Measurements from ENCODE around the gene ZNF165.
"Not testable (repeated sequence)": the region's sequence is repeated elsewhere in the genome, so short reads cannot be mapped to it uniquely, and the experiment has no call there.

The ZNF165 gene

GRCh38 chr6:28080381-28080630 is at the start of gene ZNF165:
ZNF165 (plus strand) TSS chr6:28080568; CDS start chr6:28085481, 4,913 bp downstream.
- in situ Hi-C loops (cut with HindIII; ENCODE audit: low pct_ligation_motif_present, low pct_unique_long_range_greater_than_20kb, low sequenced_read_pairs); DNase-seq: not testable (repeated sequence)

GRCh38 chr6:28053584-28053983 is 26.8 kb upstream of the ZNF165 start:
- in situ Hi-C loops (cut with HindIII; ENCODE audit: low pct_ligation_motif_present, low pct_unique_long_range_greater_than_20kb, low sequenced_read_pairs) = no loop called here
- no peak for DNase-seq

GRCh38 chr6:28060405-28060804 is 20.0 kb upstream of the ZNF165 start:
- in situ Hi-C loops (cut with HindIII; ENCODE audit: low pct_ligation_motif_present, low pct_unique_long_range_greater_than_20kb, low sequenced_read_pairs) = no loop called here
- DNase-seq = no peak

GRCh38 chr6:28064272-28064671 is 16.1 kb upstream of the ZNF165 start:
- in situ Hi-C loops (cut with HindIII; ENCODE audit: low pct_ligation_motif_present, low pct_unique_long_range_greater_than_20kb, low sequenced_read_pairs) = no loop called here
- DNase-seq = no peak

GRCh38 chr6:28068067-28068466 is 12.3 kb upstream of the ZNF165 start:
- in situ Hi-C loops (cut with HindIII; ENCODE audit: low pct_ligation_motif_present, low pct_unique_long_range_greater_than_20kb, low sequenced_read_pairs) = no loop called here

GRCh38 chr6:28070968-28071367 is 9.4 kb upstream of the ZNF165 start:
- in situ Hi-C loops (cut with HindIII; ENCODE audit: low pct_ligation_motif_present, low pct_unique_long_range_greater_than_20kb, low sequenced_read_pairs); DNase-seq: not testable (repeated sequence)

More at GRCh38 chr6:28068067-28068466, 12.3 kb upstream of the ZNF165 start:
- no peak for DNase-seq

GRCh38 chr6:28078050-28078449 is 2.3 kb upstream of the ZNF165 start:
- in situ Hi-C loops (cut with HindIII; ENCODE audit: low pct_ligation_motif_present, low pct_unique_long_range_greater_than_20kb, low sequenced_read_pairs) = no loop called here
- DNase-seq = no peak

- DNase-seq = no peak
- in situ Hi-C loops (cut with HindIII; ENCODE audit: low pct_ligation_motif_present, low pct_unique_long_range_greater_than_20kb, low sequenced_read_pairs) = no loop called here
Observed at GRCh38 chr6:28078836-28079235, 1.5 kb upstream of the ZNF165 start.

GRCh38 chr6:28080631-28081485 is 490 bp downstream of the ZNF165 start:
- DNase-seq = peak; percentile 93
- in situ Hi-C loops (cut with HindIII; ENCODE audit: low pct_ligation_motif_present, low pct_unique_long_range_greater_than_20kb, low sequenced_read_pairs) = no loop called here

- peak; percentile 4 for DNase-seq
- in situ Hi-C loops (cut with HindIII; ENCODE audit: low pct_ligation_motif_present, low pct_unique_long_range_greater_than_20kb, low sequenced_read_pairs) = no loop called here
Observed at GRCh38 chr6:28081486-28081751, 1.1 kb downstream of the ZNF165 start.

- no peak for DNase-seq
Observed at GRCh38 chr6:28082939-28083338, 2.6 kb downstream of the ZNF165 start.

GRCh38 chr6:28089054-28089453 is 8.7 kb downstream of the ZNF165 start:
- in situ Hi-C loops (cut with HindIII; ENCODE audit: low pct_ligation_motif_present, low pct_unique_long_range_greater_than_20kb, low sequenced_read_pairs) = no loop called here
- DNase-seq = no peak

More at GRCh38 chr6:28082939-28083338, 2.6 kb downstream of the ZNF165 start:
- in situ Hi-C loops (cut with HindIII; ENCODE audit: low pct_ligation_motif_present, low pct_unique_long_range_greater_than_20kb, low sequenced_read_pairs) = no loop called here

GRCh38 chr6:28090917-28091586 is 10.7 kb downstream of the ZNF165 start:
- DNase-seq = no peak
- in situ Hi-C loops (cut with HindIII; ENCODE audit: low pct_ligation_motif_present, low pct_unique_long_range_greater_than_20kb, low sequenced_read_pairs) = no loop called here

GRCh38 chr6:28102222-28102621 is 21.9 kb downstream of the ZNF165 start:
- DNase-seq; in situ Hi-C loops (cut with HindIII; ENCODE audit: low pct_ligation_motif_present, low pct_unique_long_range_greater_than_20kb, low sequenced_read_pairs): not testable (repeated sequence)

GRCh38 chr6:28102699-28103098 is 22.3 kb downstream of the ZNF165 start:
- in situ Hi-C loops (cut with HindIII; ENCODE audit: low pct_ligation_motif_present, low pct_unique_long_range_greater_than_20kb, low sequenced_read_pairs); DNase-seq: not testable (repeated sequence)

GRCh38 chr6:28104392-28105244 is 24.2 kb downstream of the ZNF165 start:
- peak; percentile 80 for DNase-seq
- in situ Hi-C loops (cut with HindIII; ENCODE audit: low pct_ligation_motif_present, low pct_unique_long_range_greater_than_20kb, low sequenced_read_pairs) = no loop called here

- peak; percentile 23 for DNase-seq
- in situ Hi-C loops (cut with HindIII; ENCODE audit: low pct_ligation_motif_present, low pct_unique_long_range_greater_than_20kb, low sequenced_read_pairs) = no loop called here
Observed at GRCh38 chr6:28105245-28105639, 24.9 kb downstream of the ZNF165 start.

GRCh38 chr6:28107506-28107905 is 27.1 kb downstream of the ZNF165 start:
- in situ Hi-C loops (cut with HindIII; ENCODE audit: low pct_ligation_motif_present, low pct_unique_long_range_greater_than_20kb, low sequenced_read_pairs) = no loop called here
- DNase-seq = no peak

GRCh38 chr6:28111964-28112363 is 31.6 kb downstream of the ZNF165 start:
- in situ Hi-C loops (cut with HindIII; ENCODE audit: low pct_ligation_motif_present, low pct_unique_long_range_greater_than_20kb, low sequenced_read_pairs) = no loop called here
- DNase-seq = no peak

Measured in ACHN (cell line).